Suprapubic skin (tissue), 4 donors: Measurements from ENCODE around the gene EEA1.

ENCODE experiments used
- POLR2A ChIP-seq, 2 donors: fragments of 450-650 bp; IDR thresholded peaks; one replicate each; pipeline ENCODE4 v1.6.1; 2017; ENCODE audit warnings: antibody characterized with exemption in 2 of 2, mild to moderate bottlenecking in 2 of 2, moderate library complexity in 2 of 2
- POLR2AphosphoS5 ChIP-seq, 3 donors: sonication (generic); formaldehyde crosslinking; IDR thresholded peaks; one replicate each; pipeline ENCODE4 v1.6.1; 2017; ENCODE audit warnings: antibody characterized with exemption in 3 of 3
- TF ChIP-seq, protein P1 (sequence below), 2 donors: fragments of 200-600 bp in 1 of 2; fragments of 450-650 bp in 1 of 2; sonication (generic) in 1 of 2; IDR thresholded peaks; one replicate each; pipeline ENCODE4 v1.5.1; 2016 to 2019; ENCODE audit warnings: antibody characterized with exemption in 2 of 2, mild to moderate bottlenecking in 1 of 2, moderate library complexity in 1 of 2

DNA sequence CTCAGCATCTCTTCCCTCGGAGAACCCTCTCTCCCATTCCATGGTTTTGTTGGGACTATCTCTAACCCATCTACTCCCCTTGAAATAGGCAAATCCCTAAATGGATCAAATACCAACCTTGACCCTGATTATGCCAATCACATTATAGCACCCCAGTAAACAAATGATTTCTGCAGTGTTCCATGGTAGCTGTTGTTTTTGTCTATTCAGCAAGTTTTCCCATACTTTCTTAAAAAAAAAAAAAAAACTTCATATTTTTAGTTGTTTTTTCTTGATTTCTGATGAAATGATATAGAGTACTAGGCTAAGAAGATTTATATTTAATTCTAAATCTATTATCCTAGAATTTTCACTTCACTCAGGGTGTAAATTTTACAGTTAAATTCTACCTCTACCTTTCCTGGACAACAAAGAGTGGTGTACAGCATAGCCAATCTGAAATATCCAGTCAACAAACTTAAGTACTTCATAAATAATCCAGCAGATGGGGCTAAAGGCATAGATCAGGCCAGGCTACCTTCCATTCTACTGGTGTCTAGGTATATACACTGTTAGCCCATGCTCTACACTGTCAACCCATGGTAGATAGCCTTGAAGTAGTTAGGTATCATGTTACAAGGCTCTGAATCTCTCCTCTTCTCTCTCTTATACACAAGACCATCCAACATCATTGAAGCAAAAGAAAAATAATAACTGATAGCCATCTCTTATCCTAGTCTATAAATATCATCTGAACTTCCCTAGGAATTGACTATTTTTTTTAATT lies 144.1 kb downstream of the EEA1 start:
- TF ChIP-seq, protein P1, sequence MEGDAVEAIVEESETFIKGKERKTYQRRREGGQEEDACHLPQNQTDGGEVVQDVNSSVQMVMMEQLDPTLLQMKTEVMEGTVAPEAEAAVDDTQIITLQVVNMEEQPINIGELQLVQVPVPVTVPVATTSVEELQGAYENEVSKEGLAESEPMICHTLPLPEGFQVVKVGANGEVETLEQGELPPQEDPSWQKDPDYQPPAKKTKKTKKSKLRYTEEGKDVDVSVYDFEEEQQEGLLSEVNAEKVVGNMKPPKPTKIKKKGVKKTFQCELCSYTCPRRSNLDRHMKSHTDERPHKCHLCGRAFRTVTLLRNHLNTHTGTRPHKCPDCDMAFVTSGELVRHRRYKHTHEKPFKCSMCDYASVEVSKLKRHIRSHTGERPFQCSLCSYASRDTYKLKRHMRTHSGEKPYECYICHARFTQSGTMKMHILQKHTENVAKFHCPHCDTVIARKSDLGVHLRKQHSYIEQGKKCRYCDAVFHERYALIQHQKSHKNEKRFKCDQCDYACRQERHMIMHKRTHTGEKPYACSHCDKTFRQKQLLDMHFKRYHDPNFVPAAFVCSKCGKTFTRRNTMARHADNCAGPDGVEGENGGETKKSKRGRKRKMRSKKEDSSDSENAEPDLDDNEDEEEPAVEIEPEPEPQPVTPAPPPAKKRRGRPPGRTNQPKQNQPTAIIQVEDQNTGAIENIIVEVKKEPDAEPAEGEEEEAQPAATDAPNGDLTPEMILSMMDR (IDR thresholded peaks at IDR 0.05): peak; percentile 20 to 53
- TF ChIP-seq POLR2AphosphoS5 (IDR thresholded peaks at IDR 0.05) (no peak), POLR2A (IDR thresholded peaks at IDR 0.05) (no peak)
